ENCODE data around the gene PHRF1. TPM values are rescaled to one million over a fixed set of nuclear protein-coding genes. Genes with fewer than 3 reads are reported as not detected.

Gene PHRF1
- total RNA-seq, 2 experiments from 2014 or later: 46.8 to 48.6 TPM

GRCh38 chr11:612201-612960 is 36.1 kb downstream of the PHRF1 start:
- H3K27ac Mint-ChIP-seq: peak overlapping the region; percentile 77
- peaks cover 25% of the 10 kb centered on the region for H3K4me1 Mint-ChIP-seq
- ChIA-PET CTCF (interaction anchor here (0.6 to 1.6 kb wide), 7 partner anchors 11 to 165 kb away, joined by 3 to 7 read pairs (median 4); no protein-coding TSS in a partner anchor), POLR2A (interaction anchor here (0.6 kb wide), 1 partner anchor 185 kb away, joined by 4 read pairs; no protein-coding TSS in a partner anchor)
- H3K27me3 Mint-ChIP-seq: no peaks in the 10 kb centered on the region
- DNase-seq: peak; percentile 54
- H3K36me3 Mint-ChIP-seq (ENCODE audit: low read depth): peaks cover 37% of the 10 kb centered on the region
- H3K4me3 Mint-ChIP-seq: peak overlapping the region; percentile 30
- H3K9me3 Mint-ChIP-seq: no peaks in the 10 kb centered on the region

DNA sequence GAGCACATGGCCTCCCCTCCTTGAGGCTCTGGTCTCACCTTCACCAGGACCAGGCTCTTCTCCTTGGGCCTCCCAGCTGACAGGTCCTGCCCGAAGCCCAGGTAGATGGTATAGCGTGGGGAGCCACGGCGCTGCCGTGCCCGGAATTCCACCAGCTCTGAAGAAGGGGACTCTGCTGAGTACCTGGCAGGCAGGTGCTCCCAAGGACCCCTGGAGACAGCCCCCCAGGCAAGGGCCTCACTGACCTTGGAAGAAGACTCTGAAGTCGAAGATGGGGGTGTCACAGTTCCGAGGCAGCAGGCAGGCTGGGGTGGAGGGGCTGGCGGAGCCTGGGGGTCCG is 36.7 kb downstream of the PHRF1 start:
- H3K9me3 Mint-ChIP-seq: no peaks in the 10 kb centered on the region
- H3K36me3 Mint-ChIP-seq (ENCODE audit: low read depth): peaks cover 36% of the 10 kb centered on the region
- H3K4me1 Mint-ChIP-seq: peaks cover 25% of the 10 kb centered on the region
- peak overlapping the region; percentile 30 for H3K4me3 Mint-ChIP-seq
- ChIA-PET POLR2A (interaction anchor here (0.6 kb wide), 1 partner anchor 184 kb away, joined by 4 read pairs; no protein-coding TSS in a partner anchor), CTCF (interaction anchor here (1.2 to 1.8 kb wide), 4 partner anchors 18 to 87 kb away, joined by 3 to 8 read pairs (median 5); no protein-coding TSS in a partner anchor)
- no peak for DNase-seq
- no peaks in the 10 kb centered on the region for H3K27me3 Mint-ChIP-seq
- H3K27ac Mint-ChIP-seq: no peak overlapping the region

DNA sequence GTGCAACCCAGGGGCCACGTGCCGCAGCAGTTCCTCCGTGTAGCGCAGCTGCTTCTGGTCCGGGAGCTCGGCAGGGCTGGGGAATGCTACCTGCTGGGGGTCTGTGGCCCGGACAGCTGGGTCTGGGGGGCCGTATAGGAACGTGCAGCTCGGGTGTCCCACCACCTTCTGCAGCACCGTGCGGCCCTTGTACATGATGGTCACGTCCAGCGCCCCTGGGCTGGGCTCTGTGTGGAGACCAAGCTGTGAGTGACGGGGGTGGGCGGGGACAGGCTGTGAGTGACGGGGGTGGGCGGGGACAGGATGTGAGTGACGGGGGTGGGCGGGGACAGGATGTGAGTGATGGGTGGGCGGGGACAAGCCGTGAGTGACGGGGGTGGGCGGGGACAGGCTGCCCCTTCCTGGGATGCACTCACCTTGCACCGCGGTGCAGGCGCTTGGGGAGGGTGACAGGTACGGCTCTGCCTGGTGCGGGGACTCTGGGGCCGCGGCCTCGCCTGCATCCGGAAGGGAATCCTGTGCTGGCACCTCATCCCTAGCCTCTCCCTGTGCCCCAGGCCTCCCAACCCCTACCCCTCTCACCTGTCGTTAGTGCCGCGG is 37.2 kb downstream of the PHRF1 start:
- peaks cover 36% of the 10 kb centered on the region for H3K36me3 Mint-ChIP-seq (ENCODE audit: low read depth)
- no peaks in the 10 kb centered on the region for H3K9me3 Mint-ChIP-seq
- no peaks in the 10 kb centered on the region for H3K27me3 Mint-ChIP-seq
- H3K27ac Mint-ChIP-seq: peak overlapping the region; percentile 95
- peak overlapping the region; percentile 91 for H3K4me3 Mint-ChIP-seq
- peaks cover 25% of the 10 kb centered on the region for H3K4me1 Mint-ChIP-seq
- CTCF ChIA-PET: interaction anchor here (1.1 to 1.8 kb wide), 3 partner anchors 14 to 38 kb away, joined by 3 to 8 read pairs (median 3); no protein-coding TSS in a partner anchor
- DNase-seq: peak; percentile 84
- POLR2A ChIA-PET: interaction anchor here (0.6 kb wide), 1 partner anchor 184 kb away, joined by 4 read pairs; no protein-coding TSS in a partner anchor

DNA sequence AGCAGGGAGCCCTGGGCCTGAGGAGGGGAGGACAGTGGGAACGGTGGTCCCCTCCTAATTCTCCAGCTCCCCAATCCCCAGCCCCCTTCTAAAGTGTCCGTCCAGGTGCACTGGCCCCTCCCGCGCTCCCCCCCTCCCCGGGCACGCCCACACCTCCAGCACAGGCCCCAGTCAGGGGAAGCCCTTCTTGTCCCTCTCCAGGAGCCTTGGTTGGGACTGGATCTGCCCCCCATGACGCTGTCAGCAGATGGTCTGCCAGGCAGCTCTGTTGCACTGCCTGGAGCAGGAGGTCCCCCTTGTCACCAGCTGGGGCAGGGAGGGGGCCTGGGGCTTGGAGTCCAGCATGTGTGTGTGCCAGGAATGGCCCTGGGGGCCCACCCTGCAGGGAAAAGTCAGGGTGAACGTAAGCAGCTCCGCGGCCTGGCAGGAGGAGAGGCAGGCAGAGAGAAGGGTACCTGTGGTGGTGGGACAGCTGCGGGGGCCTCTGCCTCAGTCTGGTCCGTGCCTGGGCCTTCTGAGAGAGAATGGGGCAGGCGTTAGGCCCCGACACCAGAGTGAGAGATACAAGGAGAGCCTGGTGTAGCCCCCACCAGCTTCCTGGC is 37.9 kb downstream of the PHRF1 start:
- ChIA-PET CTCF (interaction anchor here (1.1 to 1.8 kb wide), 3 partner anchors 14 to 38 kb away, joined by 3 to 8 read pairs (median 3); no protein-coding TSS in a partner anchor), POLR2A (no interaction called here)
- peak overlapping the region; percentile 91 for H3K4me3 Mint-ChIP-seq
- DNase-seq: no peak
- peak overlapping the region; percentile 95 for H3K27ac Mint-ChIP-seq
- peaks cover 36% of the 10 kb centered on the region for H3K36me3 Mint-ChIP-seq (ENCODE audit: low read depth)
- peaks cover 25% of the 10 kb centered on the region for H3K4me1 Mint-ChIP-seq
- no peaks in the 10 kb centered on the region for H3K27me3 Mint-ChIP-seq
- H3K9me3 Mint-ChIP-seq: no peaks in the 10 kb centered on the region

- CTCF ChIA-PET: interaction anchor here (1.1 to 1.8 kb wide), 3 partner anchors 11 to 26 kb away, joined by 3 to 8 read pairs (median 3); no protein-coding TSS in a partner anchor
- H3K9me3 Mint-ChIP-seq: no peaks in the 10 kb centered on the region
- no peaks in the 10 kb centered on the region for H3K27me3 Mint-ChIP-seq
- DNase-seq: no peak
- POLR2A ChIA-PET: no interaction called here
- peaks cover 25% of the 10 kb centered on the region for H3K4me1 Mint-ChIP-seq
- peaks cover 36% of the 10 kb centered on the region for H3K36me3 Mint-ChIP-seq (ENCODE audit: low read depth)
- H3K4me3 Mint-ChIP-seq: peak overlapping the region; percentile 91
- H3K27ac Mint-ChIP-seq: peak overlapping the region; percentile 95
Measured at GRCh38 chr11:614623-615503, 38.6 kb downstream of the PHRF1 start.

GRCh38 chr11:615504-616319 is 39.4 kb downstream of the PHRF1 start, which contains the start of gene IRF7:
IRF7 (minus strand) TSS chr11:615950; CDS start chr11:615364, 586 bp downstream.
- DNase-seq: peak; percentile 93
- Mint-ChIP-seq H3K9me3 (no peaks in the 10 kb centered on the region), H3K4me1 (peaks cover 25% of the 10 kb centered on the region), H3K4me3 (peak within 1 kb of the TSS; percentile 91), H3K27ac (peak within 1 kb of the TSS; percentile 95), H3K27me3 (no peaks in the 10 kb centered on the region), H3K36me3 (ENCODE audit: low read depth) (peaks cover 35% of the 10 kb centered on the region)
- POLR2A ChIA-PET: interaction anchor here (0.6 kb wide), 1 partner anchor 299 kb away, joined by 5 read pairs; no protein-coding TSS in a partner anchor
- CTCF ChIA-PET: interaction anchor here (0.6 to 1.5 kb wide), 4 partner anchors 10 to 365 kb away, joined by 3 read pairs; no protein-coding TSS in a partner anchor

DNA sequence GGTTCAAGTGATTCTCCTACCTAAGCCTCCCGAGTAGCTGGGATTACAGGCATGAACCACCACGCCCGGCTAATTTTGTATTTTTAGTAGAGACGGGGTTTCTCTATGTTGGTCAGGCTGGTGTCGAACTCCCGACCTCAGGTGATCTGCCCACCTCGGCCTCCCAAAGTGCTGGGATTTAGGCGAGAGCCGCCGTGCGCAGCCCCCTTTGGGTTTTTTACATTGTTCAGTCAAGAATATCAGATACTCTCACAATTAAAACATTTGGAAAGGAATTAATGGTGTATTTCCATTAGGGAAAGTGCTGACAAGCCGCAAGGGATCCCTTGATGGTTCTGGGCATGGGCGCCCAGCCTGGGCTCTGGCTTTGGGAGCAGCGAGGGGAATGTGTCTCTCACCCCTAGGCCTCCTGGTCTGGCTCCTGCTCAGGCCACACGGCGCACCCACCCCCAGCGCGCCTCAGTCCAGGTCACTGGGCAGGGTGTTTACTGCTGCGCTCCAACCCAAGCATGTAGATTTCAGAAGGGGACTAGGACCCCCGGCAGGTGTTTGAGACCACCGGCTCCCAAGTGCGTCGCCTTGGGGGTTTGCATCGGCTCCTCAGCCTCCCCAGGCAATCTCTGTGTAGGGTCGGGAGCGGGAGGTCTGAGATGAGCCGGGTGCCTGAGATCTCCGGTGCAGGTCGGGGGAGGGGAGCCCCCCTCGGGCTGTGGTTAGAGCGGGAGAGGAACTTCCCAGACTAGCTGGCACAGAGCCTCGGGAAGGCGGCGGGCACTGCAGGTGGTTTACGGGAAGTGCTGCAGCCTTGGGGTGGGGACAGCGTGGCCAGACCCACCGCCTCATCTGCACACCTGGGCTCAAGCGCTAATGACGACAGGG is 40.3 kb downstream of the PHRF1 start:
- Mint-ChIP-seq H3K36me3 (ENCODE audit: low read depth) (peaks cover 27% of the 10 kb centered on the region), H3K27me3 (no peaks in the 10 kb centered on the region), H3K9me3 (no peaks in the 10 kb centered on the region), H3K4me3 (peak overlapping the region; percentile 91), H3K4me1 (peaks cover 25% of the 10 kb centered on the region), H3K27ac (peak overlapping the region; percentile 95)
- DNase-seq: no peak
- ChIA-PET POLR2A (interaction anchor here (0.6 kb wide), 1 partner anchor 300 kb away, joined by 5 read pairs; no protein-coding TSS in a partner anchor), CTCF (interaction anchor here (0.6 to 1.5 kb wide), 3 partner anchors 9 to 366 kb away, joined by 3 read pairs; no protein-coding TSS in a partner anchor)

GRCh38 chr11:617199-617911 is 41.1 kb downstream of the PHRF1 start:
- Mint-ChIP-seq H3K36me3 (ENCODE audit: low read depth) (peaks cover 20% of the 10 kb centered on the region), H3K27me3 (no peaks in the 10 kb centered on the region), H3K4me1 (peaks cover 22% of the 10 kb centered on the region), H3K4me3 (no peak overlapping the region), H3K9me3 (no peaks in the 10 kb centered on the region), H3K27ac (no peak overlapping the region)
- ChIA-PET POLR2A (no interaction called here), CTCF (no interaction called here)
- no peak for DNase-seq

GRCh38 chr11:617912-618682 is 41.8 kb downstream of the PHRF1 start:
- DNase-seq: no peak
- H3K4me3 Mint-ChIP-seq: no peak overlapping the region
- no peaks in the 10 kb centered on the region for H3K9me3 Mint-ChIP-seq
- H3K27me3 Mint-ChIP-seq: no peaks in the 10 kb centered on the region
- H3K27ac Mint-ChIP-seq: peak overlapping the region; percentile 13
- peaks cover 18% of the 10 kb centered on the region for H3K36me3 Mint-ChIP-seq (ENCODE audit: low read depth)
- POLR2A ChIA-PET: no interaction called here
- H3K4me1 Mint-ChIP-seq: peaks cover 22% of the 10 kb centered on the region
- CTCF ChIA-PET: no interaction called here
